ENCODE results near the gene IPO5. TPM values are rescaled to one million over a fixed set of nuclear protein-coding genes. Genes with fewer than 3 reads are reported as not detected.

Gene IPO5
- total and polyA plus RNA-seq, 2 of the 8 experiments (the other 6 are each of a cell fraction or from before 2014, with no cell fraction given), result 143 to 410 TPM

GRCh38 chr13:97932036-97932435, 21.4 kb upstream of the IPO5 start:
- Histone ChIP-seq H2BK20ac (ENCODE audit: low read length) (no peak overlapping the region), H3K9me3 (ENCODE audit: insufficient read depth in 2 of 2, low read depth in 1 of 2, low read length in 1 of 2) (no peaks in the 10 kb centered on the region), H3K79me2 (ENCODE audit: control insufficient read depth in 1 of 2, insufficient read depth in 2 of 2, low read length in 2 of 2) (no peaks in the 10 kb centered on the region), H2AK5ac (ENCODE audit: low read depth, low read length) (no peak overlapping the region), H3K4me3 (ENCODE audit: extremely low read depth in 1 of 4, insufficient read depth in 2 of 4, low read depth in 3 of 4, low read length in 4 of 4) (no peak overlapping the region), H3K9ac (replicated peaks in 1 of 4; ENCODE audit: extremely low read depth in 1 of 4, low read depth in 3 of 4, low read length in 3 of 4) (no peak overlapping the region), H3K4me2 (ENCODE audit: insufficient read depth in 1 of 2, low read depth in 2 of 2, low read length in 2 of 2) (no peak overlapping the region), H2BK15ac (ENCODE audit: low read length) (no peak overlapping the region), H4K5ac (ENCODE audit: insufficient read length, low read depth, low read length) (no peak overlapping the region), H2BK12ac (ENCODE audit: low read depth, low read length) (no peak overlapping the region), H3K4me1 (replicated peaks in 1 of 4; ENCODE audit: control insufficient read depth in 3 of 4, insufficient read depth in 4 of 4, low read length in 3 of 4) (peaks cover 0 to 3% (median under 1%) of the 10 kb centered on the region in 4 experiments; a peak in 2 of 7 replicates), H3K27me3 (replicated peaks in 1 of 4; ENCODE audit: control insufficient read depth in 3 of 4, extremely low read depth in 1 of 4, insufficient read depth in 3 of 4, low read length in 3 of 4) (no peaks in the 10 kb centered on the region), H4K8ac (ENCODE audit: extremely low read depth, insufficient read depth, low read length) (no peak overlapping the region), H3K18ac (ENCODE audit: extremely low read depth, low read length) (no peak overlapping the region), H3K36me3 (ENCODE audit: control insufficient read depth in 2 of 4, insufficient read depth in 4 of 4, low read length in 3 of 4) (no peaks in the 10 kb centered on the region), H3K4ac (replicated peaks; ENCODE audit: insufficient read length, low read depth, low read length) (no peak overlapping the region), H2AFZ (ENCODE audit: low read length) (no peak overlapping the region), H4K91ac (replicated peaks; ENCODE audit: insufficient read length, low read length) (no peak overlapping the region), H2BK5ac (ENCODE audit: low read depth, low read length) (no peak overlapping the region), H3K27ac (ENCODE audit: low read depth, low read length) (no peak overlapping the region), H3K23ac (ENCODE audit: insufficient read length) (no peak overlapping the region), H3K14ac (ENCODE audit: insufficient read length) (no peak overlapping the region), H3K23me2 (ENCODE audit: low read depth, low read length) (no peaks in the 10 kb centered on the region), H3K56ac (replicated peaks; ENCODE audit: insufficient read length, low read depth, low read length) (no peak overlapping the region), H3K79me1 (ENCODE audit: low read depth, low read length) (no peaks in the 10 kb centered on the region), H4K20me1 (replicated peaks in 1 of 2; ENCODE audit: control insufficient read depth in 1 of 2, insufficient read depth in 2 of 2, low read length in 2 of 2) (no peaks in the 10 kb centered on the region), H2BK120ac (replicated peaks; ENCODE audit: low read depth, low read length) (no peak overlapping the region)
- POLR2A ChIA-PET (ENCODE audit: partially characterized antibody), result interaction anchor here (0.5 kb wide), 1 partner anchor 486 kb away, joined by 3 read pairs; no protein-coding TSS in a partner anchor
- CTCF ChIA-PET (ENCODE audit: partially characterized antibody), result interaction anchor here (0.6 to 3.6 kb wide), 3 partner anchors 8 to 58 kb away, joined by 3 to 16 read pairs (median 3); no protein-coding TSS in a partner anchor
- FAIRE-seq (no peak), DNase-seq (ENCODE audit: low read depth in 1 of 2, low spot score in 2 of 2) (no peak)
- WGBS, 2 experiments (ENCODE audit: extremely low coverage in 1 of 2, insufficient coverage in 1 of 2, insufficient read length in 1 of 2, insufficient replicate concordance in 2 of 2, low coverage in 1 of 2, low lambda C conversion rate in 2 of 2, missing lambda C conversion rate in 1 of 2), result 91% methylated on average over 5 of the region's 5 CpGs; no CpG with 5 or more reads in 1 of the 2 experiments
- TF ChIP-seq TBP (IDR thresholded peaks at IDR 0.05; ENCODE audit: low read depth, low read length), result no peak
- TF ChIP-seq SAP30 (IDR thresholded peaks at IDR 0.05; ENCODE audit: insufficient read depth, insufficient replicate concordance, low read length), result no peak
- TF ChIP-seq CHD2 (IDR thresholded peaks at IDR 0.05; ENCODE audit: low read length), result no peak
- no peak for TF ChIP-seq SP2 (IDR thresholded peaks at IDR 0.05; ENCODE audit: low read length)
- TF ChIP-seq CTBP2 (IDR thresholded peaks at IDR 0.05; ENCODE audit: borderline replicate concordance, insufficient read depth, insufficient read length, low read length), result no peak
